Measurements from ENCODE around the gene MTX1.
A peak's percentile ranks its signal among the peaks of the same experiment; 100 is the strongest.

The MTX1 gene

GRCh38 chr1:155261493-155261851 lies 53.0 kb downstream of the MTX1 start:
- DNase-seq (no peak), ATAC-seq (peak; percentile 12)

GRCh38 chr1:155261852-155262673 lies 53.6 kb downstream of the MTX1 start, which contains the start of gene SCAMP3:
Gene SCAMP3, minus strand, starts transcription at chr1:155262360. Its CDS starts 209 bp downstream, at chr1:155262151.
- ATAC-seq (peak; percentile 97), DNase-seq (peak; percentile 91)

DNA sequence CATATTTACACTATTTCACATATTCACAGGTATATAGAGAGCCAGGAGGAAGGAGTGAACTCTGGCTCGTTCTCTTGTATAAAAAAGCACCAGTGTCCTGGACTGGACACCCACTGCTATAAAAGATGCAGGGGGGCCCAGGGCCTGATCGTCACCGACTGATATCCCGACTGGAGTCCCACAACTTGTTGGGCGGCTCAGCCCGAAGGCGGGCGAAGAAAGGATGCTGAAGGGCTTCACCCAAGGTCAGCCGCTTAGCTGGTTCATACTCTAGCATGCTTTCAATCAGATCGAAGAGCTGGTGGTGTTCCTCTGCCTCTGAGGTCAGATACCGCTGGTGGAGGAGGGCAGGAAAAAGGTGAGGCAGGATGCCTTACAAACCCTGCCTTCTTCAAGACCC lies 54.6 kb downstream of the MTX1 start:
- no peak for ATAC-seq

More for the DNA sequence above, 54.6 kb downstream of the MTX1 start:
- DNase-seq, result no peak

Measured in stimulated activated naive CD8-positive, alpha-beta T cell treated with anti-CD3 and anti-CD28 coated beads, Interleukin-15, Interleukin-2, amounts not matched to agents 100 U/mL and 50 U/mL, for 24 hours (primary cell).